Endothelial cell of umbilical vein (primary cell): Measurements from ENCODE around the gene SREK1IP1. TPM values are rescaled to one million over a fixed set of nuclear protein-coding genes. Genes with fewer than 3 reads are reported as not detected.

ENCODE experiments used
- BruUV-seq: library from RNA; stranded (reverse); fragments of 400-500 nt; replicated peaks from 2 replicates; lab custom pipeline; 2021; lab: Mats Ljungman, UMichigan
- CTCF ChIA-PET: fragments of 300-600, 350-600 bp; sonication (Branson Sonifier 250); formaldehyde crosslinking; loops from one replicate; lab custom pipeline; 2021; ENCODE audit warnings: antibody characterized with exemption, inconsistent platforms; lab: Charles Lee
- POLR2A ChIA-PET: fragments of 300-600, 350-600 bp; sonication (Branson Sonifier 250); formaldehyde crosslinking; loops from one replicate; lab custom pipeline; 2021; ENCODE audit warnings: antibody characterized with exemption, inconsistent platforms; lab: Charles Lee
- DNase-seq: peaks from one replicate; pipeline ENCODE4 v3.0.0-alpha.2; 2011; ENCODE audit warnings: low read depth, low spot score
- FAIRE-seq: peaks from 2 replicates; lab custom pipeline; 2011; peaks lifted over from hg19 to GRCh38; lab: Jason Lieb, UNC
- H2AFZ ChIP-seq: 2 replicates; pipeline ENCODE4 v1.6.0; 2012; ENCODE audit warnings: low read depth, low read length, control low read depth, inconsistent platforms
- H3K27ac ChIP-seq: 2 replicates; pipeline ENCODE4 v1.5.1; 2011; ENCODE audit warnings: low read depth, mild to moderate bottlenecking, control low read depth, low read length, moderate library complexity; ENCODE audit not compliant: insufficient read depth
- H3K27me3 ChIP-seq, 2 experiments: 2 replicates each; pipeline versions ENCODE4 v1.6.0 to v1.6.1; 2011; ENCODE audit warnings: low read length in 2 of 2, mixed read lengths in 1 of 2; ENCODE audit not compliant: control insufficient read depth in 2 of 2, insufficient read depth in 2 of 2
- H3K36me3 ChIP-seq, 2 experiments: 2 replicates in 1 of 2; 3 replicates in 1 of 2; pipeline ENCODE4 v1.5.1; 2011; ENCODE audit warnings: low read length in 2 of 2, mild to moderate bottlenecking in 1 of 2, moderate library complexity in 1 of 2; ENCODE audit not compliant: control insufficient read depth in 2 of 2, insufficient read depth in 2 of 2; ENCODE audit errors: extremely low read depth in 1 of 2
- H3K4me1 ChIP-seq: 3 replicates; pipeline ENCODE4 v1.5.1; 2011; ENCODE audit warnings: mild to moderate bottlenecking, low read length; ENCODE audit not compliant: control insufficient read depth, insufficient read depth; ENCODE audit errors: extremely low read depth
- H3K4me2 ChIP-seq: 2 replicates; pipeline ENCODE4 v1.6.1; 2011; ENCODE audit warnings: low read length, control low read depth, mixed read lengths; ENCODE audit not compliant: insufficient read depth
- H3K4me3 ChIP-seq, 3 experiments: fragments of 200-600 bp in 1 of 3; sonication (generic), shearing (Covaris generic) in 1 of 3; replicated peaks in 1 of 3; 2 replicates each; pipeline ENCODE4 v1.5.1; 2011 to 2016; ENCODE audit warnings: control low read depth in 3 of 3, low read length in 3 of 3, mild to moderate bottlenecking in 2 of 3, inconsistent platforms in 1 of 3, low read depth in 1 of 3, moderate library complexity in 1 of 3; ENCODE audit not compliant: insufficient read depth in 1 of 3
- H3K79me2 ChIP-seq: 2 replicates; pipeline ENCODE4 v1.6.0; 2012; ENCODE audit warnings: low read length, inconsistent platforms; ENCODE audit not compliant: control insufficient read depth, insufficient read depth
- H3K9ac ChIP-seq: replicated peaks from 2 replicates; pipeline ENCODE3; 2011; ENCODE audit warnings: low read length, control low read depth; ENCODE audit not compliant: insufficient read depth; ENCODE audit errors: extremely low read depth
- H3K9me1 ChIP-seq: replicated peaks from 3 replicates; pipeline ENCODE4 v1.6.0; 2011; ENCODE audit warnings: mild to moderate bottlenecking, low read length; ENCODE audit not compliant: control insufficient read depth, insufficient read depth; ENCODE audit errors: extremely low read depth
- H3K9me3 ChIP-seq: replicated peaks from 2 replicates; pipeline ENCODE4 v1.5.1; 2012; ENCODE audit warnings: low read length, inconsistent platforms; ENCODE audit not compliant: control insufficient read depth, insufficient read depth
- H4K20me1 ChIP-seq: replicated peaks from 2 replicates; pipeline ENCODE3; 2011; ENCODE audit warnings: mild to moderate bottlenecking, low read length; ENCODE audit not compliant: control insufficient read depth, insufficient read depth; ENCODE audit errors: extremely low read depth
- CTCF ChIP-seq, 2 donors: IDR thresholded peaks; 1 replicate in 1 of 2; 2 replicates in 1 of 2; pipeline ENCODE4 v1.5.1; 2011; ENCODE audit warnings: low read length in 2 of 2, mild to moderate bottlenecking in 2 of 2, moderate library complexity in 2 of 2, control low read depth in 1 of 2, inconsistent platforms in 1 of 2, low read depth in 1 of 2; ENCODE audit not compliant: insufficient read depth in 1 of 2; ENCODE audit errors: extremely low read depth in 1 of 2
- EZH2 ChIP-seq: IDR thresholded peaks from 2 replicates; pipeline ENCODE4 v1.6.1; 2012; ENCODE audit warnings: borderline replicate concordance, low read depth, mild to moderate bottlenecking, moderate library complexity, low read length, inconsistent platforms; ENCODE audit not compliant: severe bottlenecking
- FOS ChIP-seq: IDR thresholded peaks from 2 replicates; pipeline ENCODE4 v1.6.1; 2011; ENCODE audit warnings: mild to moderate bottlenecking, low read length, moderate library complexity, borderline replicate concordance; ENCODE audit not compliant: insufficient read depth
- GATA2 ChIP-seq: IDR thresholded peaks from 2 replicates; pipeline ENCODE4 v1.7.0; 2011; ENCODE audit warnings: low read depth, mild to moderate bottlenecking, moderate library complexity, mixed read lengths, low read length; ENCODE audit not compliant: insufficient read length, insufficient read depth
- JUN ChIP-seq: IDR thresholded peaks from 2 replicates; pipeline ENCODE4 v1.6.1; 2011; ENCODE audit warnings: borderline replicate concordance, low read depth; ENCODE audit not compliant: insufficient read length, insufficient read depth
- MYC ChIP-seq: IDR thresholded peaks from one replicate; pipeline ENCODE4 v1.6.1; 2011; ENCODE audit warnings: mild to moderate bottlenecking, low read depth, low read length
- POLR2A ChIP-seq: IDR thresholded peaks from 2 replicates; pipeline ENCODE4 v1.6.1; 2012; ENCODE audit warnings: low read depth, mild to moderate bottlenecking, control low read depth, low read length
- POLR2AphosphoS5 ChIP-seq: IDR thresholded peaks from 2 replicates; pipeline ENCODE4 v1.6.1; 2012; ENCODE audit warnings: low read depth, mild to moderate bottlenecking, control low read depth, low read length, moderate library complexity; ENCODE audit not compliant: insufficient read depth
- dilution Hi-C: fragments of 300-500 bp; cut with MboI; formaldehyde crosslinking; loops from one replicate; pipeline ENCODE4 v1.15.0; 2019; ENCODE audit warnings: low sequenced_read_pairs; ENCODE audit not compliant: extremely low pct_ligation_motif_present
- intact Hi-C: fragments of 100-400 bp; cut with micrococcal nuclease; formaldehyde crosslinking; loops from one replicate; pipeline ENCODE4 v1.10.0; 2022
- polyA plus RNA-seq, 4 experiments: library from polyadenylated mRNA; depleted of rRNA in 3 of 4; stranded (reverse) in 3 of 4; unstranded in 1 of 4; fragments of >200 nt; gene quantifications; 2 replicates each; pipeline versions ENCODE4 v1.2.1 to v1.2.3, GENCODE V29; 2011 to 2012; ENCODE audit warnings: missing spikeins in 1 of 4
- total RNA-seq: library from RNA; stranded (reverse); gene quantifications from 2 replicates; pipeline ENCODE4 v1.2.3, GENCODE V29; 2021
- TF ChIP-seq, protein P1 (sequence below): IDR thresholded peaks from 2 replicates; pipeline ENCODE4 v1.6.1; 2011; ENCODE audit not compliant: insufficient read depth, insufficient read length

Gene SREK1IP1
- total and polyA plus RNA-seq, 2 donors (not counting 3 experiments of a cell fraction or from before 2014, with no cell fraction given) = 6.3 to 17.8 TPM

DNA sequence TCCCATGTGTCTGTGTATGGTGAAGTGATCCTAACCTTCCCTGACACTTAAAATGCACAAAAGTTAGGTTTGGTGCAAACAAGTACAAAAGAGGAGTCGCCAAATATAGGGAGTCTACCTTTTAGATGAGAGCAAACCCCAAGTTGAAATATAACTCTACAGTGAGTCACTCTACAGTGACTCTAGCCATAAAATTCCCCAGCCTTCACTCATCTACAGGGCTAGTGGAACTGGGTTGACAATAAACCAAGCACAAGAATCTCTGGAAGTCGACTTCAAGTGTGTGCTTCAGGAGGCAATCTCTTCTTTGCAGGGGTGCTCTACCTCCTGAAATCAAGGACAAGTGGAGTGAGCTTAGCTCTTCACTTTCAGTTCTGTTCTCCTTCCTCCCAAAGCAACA, 74.9 kb downstream of the SREK1IP1 start:
- Histone ChIP-seq H3K4me1 (peaks cover 7% of the 10 kb centered on the region), H4K20me1 (no peaks in the 10 kb centered on the region), H3K36me3 (no peaks in the 10 kb centered on the region), H3K9ac (no peak overlapping the region), H3K79me2 (no peaks in the 10 kb centered on the region), H3K27ac (no peak overlapping the region), H3K27me3 (peaks cover 33 to 47% of the 10 kb centered on the region in 2 experiments), H2AFZ (no peak overlapping the region), H3K9me3 (no peaks in the 10 kb centered on the region), H3K9me1 (no peaks in the 10 kb centered on the region), H3K4me2 (no peak overlapping the region), H3K4me3 (no peak overlapping the region)
- POLR2A ChIA-PET = no interaction called here
- DNase-seq (no peak), FAIRE-seq (no peak)
- CTCF ChIA-PET = no interaction called here
- dilution Hi-C loops = no loop called here
- BruUV-seq = no TSS peak
- TF ChIP-seq, protein P1, sequence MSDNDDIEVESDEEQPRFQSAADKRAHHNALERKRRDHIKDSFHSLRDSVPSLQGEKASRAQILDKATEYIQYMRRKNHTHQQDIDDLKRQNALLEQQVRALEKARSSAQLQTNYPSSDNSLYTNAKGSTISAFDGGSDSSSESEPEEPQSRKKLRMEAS = no peak
- TF ChIP-seq MYC (no peak), FOS (no peak), POLR2AphosphoS5 (no peak), CTCF (IDR thresholded peaks at IDR 0.05; ENCODE audit: extremely low read depth in 1 of 2, insufficient read depth in 1 of 2, low read depth in 1 of 2, low read length in 2 of 2) (no peak), EZH2 (no peak), POLR2A (no peak), GATA2 (no peak), JUN (no peak)
- intact Hi-C loops = no loop called here
